H1 (cell line): Measurements from ENCODE around the gene OSCAR. TPM values are rescaled to one million over a fixed set of nuclear protein-coding genes. Genes with fewer than 3 reads are reported as not detected.
A peak's percentile ranks its signal among the peaks of the same experiment; 100 is the strongest.

Experiments used
- BCL11A ChIP-seq, 2 experiments: IDR thresholded peaks; one replicate each; pipeline ENCODE4 v1.6.1; 2011; ENCODE audit warnings: low read depth in 2 of 2, low read length in 2 of 2, mild to moderate bottlenecking in 2 of 2
- BRCA1 ChIP-seq: IDR thresholded peaks from 2 replicates; pipeline ENCODE4 v1.6.1; 2012; ENCODE audit warnings: low read depth, low read length, improper control_type of control experiment
- CTBP2 ChIP-seq: IDR thresholded peaks from 2 replicates; pipeline ENCODE4 v1.7.0; 2011; ENCODE audit warnings: borderline replicate concordance, mild to moderate bottlenecking, moderate library complexity, mixed read lengths, low read length; ENCODE audit not compliant: insufficient read depth, insufficient read length
- EGR1 ChIP-seq: IDR thresholded peaks from 2 replicates; pipeline ENCODE4 v1.6.1; 2011; ENCODE audit warnings: low read depth, low read length, borderline replicate concordance
- EP300 ChIP-seq, 2 experiments: IDR thresholded peaks; 1 replicate in 1 of 2; 2 replicates in 1 of 2; pipeline ENCODE4 v1.6.1; 2011 to 2012; ENCODE audit warnings: low read depth in 2 of 2, low read length in 2 of 2, mild to moderate bottlenecking in 2 of 2, borderline replicate concordance in 1 of 2, inconsistent platforms in 1 of 2, moderate library complexity in 1 of 2
- EZH2 ChIP-seq: fragments of 200-600 bp; sonication (generic); IDR thresholded peaks from 2 replicates; pipeline ENCODE4 v1.7.1; 2012; ENCODE audit warnings: low read depth, mild to moderate bottlenecking, moderate library complexity, low read length, inconsistent platforms; ENCODE audit not compliant: severe bottlenecking
- FOSL1 ChIP-seq: IDR thresholded peaks from 2 replicates; pipeline ENCODE4 v1.6.1; 2011; ENCODE audit warnings: mild to moderate bottlenecking, low read depth, low read length, moderate library complexity; ENCODE audit not compliant: insufficient read depth
- HDAC2 ChIP-seq, 2 experiments: fragments of 300-600 bp in 1 of 2; sonication (generic) in 1 of 2; IDR thresholded peaks; 2 replicates each; pipeline ENCODE4 v1.6.1; 2011 to 2012; ENCODE audit warnings: low read depth in 2 of 2, low read length in 2 of 2, mild to moderate bottlenecking in 2 of 2, moderate library complexity in 2 of 2, borderline replicate concordance in 1 of 2, inconsistent platforms in 1 of 2
- PHF8 ChIP-seq: fragments of 200-600 bp; sonication (generic); conservative IDR thresholded peaks from 2 replicates; pipeline ENCODE4 v1.7.1; 2012; ENCODE audit warnings: low read depth, mild to moderate bottlenecking, inconsistent platforms, low read length, moderate library complexity
- POLR2AphosphoS5 ChIP-seq: IDR thresholded peaks from 2 replicates; pipeline ENCODE4 v1.6.1; 2011; ENCODE audit warnings: low read depth, low read length
- POU5F1 ChIP-seq: IDR thresholded peaks from 2 replicates; pipeline ENCODE4 v1.6.1; 2011; ENCODE audit warnings: low read depth, mild to moderate bottlenecking, low read length, moderate library complexity
- RNF2 ChIP-seq: fragments of 200-900, 300-1000 bp; sonication (generic); IDR thresholded peaks from 2 replicates; pipeline ENCODE4 v1.7.1; 2016; ENCODE audit warnings: borderline replicate concordance, low read depth, mild to moderate bottlenecking, antibody characterized with exemption, low read length; ENCODE audit not compliant: poor library complexity, severe bottlenecking; ENCODE audit errors: missing control alignments
- TBP ChIP-seq: IDR thresholded peaks from 2 replicates; pipeline ENCODE4 v1.6.1; 2011; ENCODE audit warnings: low read depth, low read length, improper control_type of control experiment
- TEAD4 ChIP-seq: IDR thresholded peaks from 2 replicates; pipeline ENCODE4 v1.6.1; 2012; ENCODE audit warnings: low read depth, low read length, inconsistent platforms, mixed read lengths
- polyA plus RNA-seq, 7 experiments: library from polyadenylated mRNA; depleted of rRNA in 3 of 7; stranded (reverse) in 5 of 7; unstranded in 2 of 7; fragments of >200 nt in 5 of 7; fragments of 200-250 nt in 2 of 7; gene quantifications; 1 replicate in 5 of 7; 2 replicates in 1 of 7; 4 replicates in 1 of 7; pipeline versions ENCODE4 v1.2.1 to v1.2.3, GENCODE V29; 2011 to 2013; ENCODE audit warnings: missing spikeins in 2 of 7, mixed read lengths in 2 of 7
- total RNA-seq: library from RNA; stranded (reverse); fragmentation: NEBNext Ultra II Directional; extraction: Animal tissue kit (Norgen Biotek cat#: 25700); gene quantifications from 2 replicates; pipeline ENCODE4 v1.2.1, GENCODE V29; 2021
- TF ChIP-seq, protein P1 (sequence below): IDR thresholded peaks from 2 replicates; pipeline ENCODE4 v1.6.1; 2011; ENCODE audit warnings: low read depth, mild to moderate bottlenecking, low read length; ENCODE audit not compliant: insufficient read depth
- TF ChIP-seq, protein P2 (sequence below), 3 experiments: IDR thresholded peaks; 1 replicate in 2 of 3; 2 replicates in 1 of 3; pipeline versions ENCODE4 v1.5.1 to v1.6.1; 2011; ENCODE audit warnings: low read length in 3 of 3, mild to moderate bottlenecking in 3 of 3, inconsistent platforms in 2 of 3, low read depth in 1 of 3, moderate library complexity in 1 of 3; ENCODE audit not compliant: insufficient read depth in 1 of 3; ENCODE audit errors: control extremely low read depth in 1 of 3
- TF ChIP-seq, protein P3 (sequence below): IDR thresholded peaks from 2 replicates; pipeline ENCODE4 v1.6.1; 2011; ENCODE audit warnings: low read length, improper control_type of control experiment

The OSCAR gene
- total and polyA plus RNA-seq, 2 of the 8 experiments (the other 6 are each of a cell fraction or from before 2014, with no cell fraction given): 1.1 TPM

DNA sequence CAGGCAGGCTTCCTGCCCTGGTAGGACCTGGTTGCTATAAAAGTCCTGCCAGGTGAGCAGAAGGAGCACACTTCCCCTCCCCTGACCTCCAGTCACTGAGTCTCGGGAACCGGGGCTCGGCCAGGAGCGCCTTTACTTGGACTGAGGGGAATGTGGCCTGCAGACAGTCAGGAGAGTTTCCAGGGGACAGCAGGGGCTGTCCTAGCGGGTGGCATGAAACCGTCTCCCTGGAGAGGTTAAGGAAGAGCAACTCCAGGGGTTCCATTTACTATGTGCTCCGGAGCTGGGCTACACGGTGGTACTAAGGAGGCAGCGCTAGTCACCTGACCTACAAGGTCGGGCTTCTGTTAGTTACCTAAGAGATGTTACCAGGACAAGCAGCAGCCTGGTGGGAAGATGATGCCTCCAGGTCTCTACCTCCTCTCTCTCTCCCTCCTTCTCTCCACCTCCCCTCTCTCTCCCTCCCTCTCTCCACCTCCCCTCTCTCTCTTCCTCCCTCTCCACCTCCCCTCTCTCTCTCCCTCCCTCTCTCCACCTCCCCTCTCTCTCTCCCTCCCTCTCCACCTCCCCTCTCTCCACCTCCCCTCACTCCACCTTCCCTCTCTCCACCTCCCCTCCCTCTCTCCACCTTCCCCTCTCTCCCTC, 32.8 kb upstream of the OSCAR start (continued):
- TF ChIP-seq POLR2AphosphoS5 (peak; percentile 76), EGR1 (peak; percentile 96), TBP (no peak), BCL11A (IDR thresholded peaks at IDR 0.05; ENCODE audit: low read depth in 2 of 2, low read length in 2 of 2) (no peak), TEAD4 (no peak), PHF8 (0 out of 2 replicates have a peak, but pooled peaks have one; percentile 23), EZH2 (no peak), RNF2 (peak; percentile 71), POU5F1 (no peak), BRCA1 (no peak), FOSL1 (0 out of 2 replicates have a peak, but pooled peaks have one; percentile 25), EP300 (IDR thresholded peaks at IDR 0.05; ENCODE audit: borderline replicate concordance in 1 of 2, low read depth in 2 of 2, low read length in 2 of 2) (no peak), HDAC2 (IDR thresholded peaks at IDR 0.05; ENCODE audit: borderline replicate concordance in 1 of 2, low read depth in 2 of 2, low read length in 2 of 2) (peak in 1 of 2 experiments; percentile 87; a peak in 1 of 4 replicates), CTBP2 (peak; percentile 97)
- TF ChIP-seq, protein P1, sequence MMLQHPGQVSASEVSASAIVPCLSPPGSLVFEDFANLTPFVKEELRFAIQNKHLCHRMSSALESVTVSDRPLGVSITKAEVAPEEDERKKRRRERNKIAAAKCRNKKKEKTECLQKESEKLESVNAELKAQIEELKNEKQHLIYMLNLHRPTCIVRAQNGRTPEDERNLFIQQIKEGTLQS: peak; percentile 27; the same call in 1 of the 2 replicates
- TF ChIP-seq, protein P2, sequence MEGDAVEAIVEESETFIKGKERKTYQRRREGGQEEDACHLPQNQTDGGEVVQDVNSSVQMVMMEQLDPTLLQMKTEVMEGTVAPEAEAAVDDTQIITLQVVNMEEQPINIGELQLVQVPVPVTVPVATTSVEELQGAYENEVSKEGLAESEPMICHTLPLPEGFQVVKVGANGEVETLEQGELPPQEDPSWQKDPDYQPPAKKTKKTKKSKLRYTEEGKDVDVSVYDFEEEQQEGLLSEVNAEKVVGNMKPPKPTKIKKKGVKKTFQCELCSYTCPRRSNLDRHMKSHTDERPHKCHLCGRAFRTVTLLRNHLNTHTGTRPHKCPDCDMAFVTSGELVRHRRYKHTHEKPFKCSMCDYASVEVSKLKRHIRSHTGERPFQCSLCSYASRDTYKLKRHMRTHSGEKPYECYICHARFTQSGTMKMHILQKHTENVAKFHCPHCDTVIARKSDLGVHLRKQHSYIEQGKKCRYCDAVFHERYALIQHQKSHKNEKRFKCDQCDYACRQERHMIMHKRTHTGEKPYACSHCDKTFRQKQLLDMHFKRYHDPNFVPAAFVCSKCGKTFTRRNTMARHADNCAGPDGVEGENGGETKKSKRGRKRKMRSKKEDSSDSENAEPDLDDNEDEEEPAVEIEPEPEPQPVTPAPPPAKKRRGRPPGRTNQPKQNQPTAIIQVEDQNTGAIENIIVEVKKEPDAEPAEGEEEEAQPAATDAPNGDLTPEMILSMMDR (IDR thresholded peaks at IDR 0.05; ENCODE audit: control extremely low read depth in 1 of 3, insufficient read depth in 1 of 3, low read depth in 1 of 3, low read length in 3 of 3): no peak
- TF ChIP-seq, protein P3, sequence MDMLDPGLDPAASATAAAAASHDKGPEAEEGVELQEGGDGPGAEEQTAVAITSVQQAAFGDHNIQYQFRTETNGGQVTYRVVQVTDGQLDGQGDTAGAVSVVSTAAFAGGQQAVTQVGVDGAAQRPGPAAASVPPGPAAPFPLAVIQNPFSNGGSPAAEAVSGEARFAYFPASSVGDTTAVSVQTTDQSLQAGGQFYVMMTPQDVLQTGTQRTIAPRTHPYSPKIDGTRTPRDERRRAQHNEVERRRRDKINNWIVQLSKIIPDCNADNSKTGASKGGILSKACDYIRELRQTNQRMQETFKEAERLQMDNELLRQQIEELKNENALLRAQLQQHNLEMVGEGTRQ: no peak
